GM21367 (cell line): Measurements from ENCODE around the gene ERCC5.

ENCODE experiments used
- ATAC-seq: cut with Tn5 transposase; IDR thresholded peaks from one replicate; pipeline ENCODE4 v1.9.1; 2021; ENCODE audit not compliant: unreplicated experiment

ERCC5 gene

DNA sequence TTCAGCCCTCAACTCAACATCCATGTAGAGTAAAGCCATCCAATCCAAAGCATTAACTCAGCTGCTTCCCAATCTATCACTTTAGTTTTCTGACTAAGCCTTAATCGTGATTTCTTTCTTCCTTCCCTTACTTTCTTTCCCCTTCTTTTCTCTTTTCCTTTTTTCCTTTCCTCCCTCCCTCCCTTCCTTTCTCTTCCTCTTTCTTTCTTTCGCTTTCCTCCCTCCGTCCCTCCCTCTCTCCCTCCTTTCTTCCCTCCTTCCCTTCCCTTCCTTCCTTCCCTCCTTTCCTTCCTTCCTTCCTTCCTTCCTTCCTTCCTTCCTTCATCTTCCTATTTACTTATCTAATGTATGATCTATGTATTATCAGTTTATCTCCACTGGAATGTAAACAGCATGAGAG is 71.2 kb downstream of the ERCC5 start:
- no peak for ATAC-seq

GRCh38 chr13:102922184-102922583 is 76.4 kb downstream of the ERCC5 start:
- no peak for ATAC-seq
